ENCODE measurements around the gene SCAPER. TPM values are rescaled to one million over a fixed set of nuclear protein-coding genes. Genes with fewer than 3 reads are reported as not detected.
"Not testable (repeated sequence)": the region's sequence is repeated elsewhere in the genome, so short reads cannot be mapped to it uniquely, and the experiment has no call there.

Gene SCAPER
- total RNA-seq, 1 donor from 2014 or later: 58.0 TPM

DNA sequence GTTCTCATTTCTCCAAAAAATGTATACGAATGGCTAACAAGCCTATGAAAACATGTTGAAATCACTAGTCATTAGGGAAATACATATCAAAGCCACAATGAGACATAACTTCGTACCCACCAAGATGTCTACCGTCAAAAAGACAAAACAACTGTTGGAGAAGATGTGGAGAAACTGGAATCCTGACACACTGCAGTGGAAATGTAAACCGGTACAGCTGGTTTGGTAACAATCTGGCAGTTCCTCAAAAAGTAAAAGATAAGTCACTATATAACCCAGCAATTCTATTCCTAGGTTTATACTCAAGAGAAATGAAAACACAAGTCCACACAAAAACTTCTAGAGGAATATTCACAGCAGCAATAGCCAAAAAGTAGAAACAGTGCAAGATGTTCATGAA lies 7.0 kb downstream of the SCAPER start:
- Mint-ChIP-seq H3K27ac (ENCODE audit: unreplicated experiment) (no peak overlapping the region), H3K4me3 (ENCODE audit: unreplicated experiment) (no peak overlapping the region), H3K9me3 (ENCODE audit: unreplicated experiment) (no peaks in the 10 kb centered on the region), H3K27me3 (ENCODE audit: unreplicated experiment) (no peaks in the 10 kb centered on the region), H3K36me3 (ENCODE audit: unreplicated experiment) (peaks cover 28% of the 10 kb centered on the region), H3K4me1 (ENCODE audit: low read depth, unreplicated experiment) (peaks cover 7% of the 10 kb centered on the region)
- TF ChIP-seq, protein P1, sequence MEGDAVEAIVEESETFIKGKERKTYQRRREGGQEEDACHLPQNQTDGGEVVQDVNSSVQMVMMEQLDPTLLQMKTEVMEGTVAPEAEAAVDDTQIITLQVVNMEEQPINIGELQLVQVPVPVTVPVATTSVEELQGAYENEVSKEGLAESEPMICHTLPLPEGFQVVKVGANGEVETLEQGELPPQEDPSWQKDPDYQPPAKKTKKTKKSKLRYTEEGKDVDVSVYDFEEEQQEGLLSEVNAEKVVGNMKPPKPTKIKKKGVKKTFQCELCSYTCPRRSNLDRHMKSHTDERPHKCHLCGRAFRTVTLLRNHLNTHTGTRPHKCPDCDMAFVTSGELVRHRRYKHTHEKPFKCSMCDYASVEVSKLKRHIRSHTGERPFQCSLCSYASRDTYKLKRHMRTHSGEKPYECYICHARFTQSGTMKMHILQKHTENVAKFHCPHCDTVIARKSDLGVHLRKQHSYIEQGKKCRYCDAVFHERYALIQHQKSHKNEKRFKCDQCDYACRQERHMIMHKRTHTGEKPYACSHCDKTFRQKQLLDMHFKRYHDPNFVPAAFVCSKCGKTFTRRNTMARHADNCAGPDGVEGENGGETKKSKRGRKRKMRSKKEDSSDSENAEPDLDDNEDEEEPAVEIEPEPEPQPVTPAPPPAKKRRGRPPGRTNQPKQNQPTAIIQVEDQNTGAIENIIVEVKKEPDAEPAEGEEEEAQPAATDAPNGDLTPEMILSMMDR (IDR thresholded peaks at IDR 0.05; ENCODE audit: partially characterized antibody, unreplicated experiment): no peak
- no peak for DNase-seq

DNA sequence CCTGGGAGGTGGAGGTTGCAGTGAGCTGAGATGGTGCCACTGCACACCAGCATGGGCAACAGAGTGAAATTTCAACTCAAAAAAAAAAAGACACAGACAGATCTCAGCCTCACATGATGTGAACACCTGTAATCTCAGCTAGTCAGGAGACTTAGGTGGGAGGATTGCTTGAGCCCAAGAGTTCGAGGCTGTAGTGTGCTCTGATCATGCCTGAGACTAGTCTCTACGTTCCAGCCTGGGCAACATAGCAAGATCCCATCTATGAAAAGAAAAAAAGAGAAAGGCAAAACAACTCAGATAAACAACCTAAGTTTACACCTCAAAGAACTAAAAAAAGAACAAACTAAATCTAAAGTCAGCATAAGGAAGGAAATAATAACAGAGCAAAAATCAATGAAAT lies 11.0 kb downstream of the SCAPER start:
- H3K36me3 Mint-ChIP-seq (ENCODE audit: unreplicated experiment): peaks cover 41% of the 10 kb centered on the region
- peaks cover 6% of the 10 kb centered on the region for H3K9me3 Mint-ChIP-seq (ENCODE audit: unreplicated experiment)

DNA sequence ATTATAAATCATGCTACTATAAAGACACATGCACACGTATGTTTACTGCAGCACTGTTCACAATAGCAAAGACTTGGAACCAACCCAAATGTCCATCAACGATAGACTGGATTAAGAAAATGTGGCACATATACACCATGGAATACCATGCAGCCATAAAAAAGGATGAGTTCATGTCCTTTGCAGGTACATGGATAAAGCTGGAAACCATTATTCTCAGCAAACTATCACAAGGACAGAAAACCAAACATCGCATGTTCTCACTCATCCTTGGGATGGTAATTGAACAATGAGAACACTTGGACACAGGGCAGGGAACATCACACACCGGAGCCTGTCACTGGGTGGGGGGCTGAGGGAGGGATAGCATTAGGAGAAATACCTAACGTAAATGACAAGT lies 12.3 kb downstream of the SCAPER start:
- not testable (repeated sequence) for H3K4me1 Mint-ChIP-seq (ENCODE audit: low read depth, unreplicated experiment); H3K27me3 Mint-ChIP-seq (ENCODE audit: unreplicated experiment); DNase-seq; H3K27ac Mint-ChIP-seq (ENCODE audit: unreplicated experiment); H3K4me3 Mint-ChIP-seq (ENCODE audit: unreplicated experiment); H3K9me3 Mint-ChIP-seq (ENCODE audit: unreplicated experiment)
- H3K36me3 Mint-ChIP-seq (ENCODE audit: unreplicated experiment): peaks cover 29% of the 10 kb centered on the region

More for the DNA sequence above, 11.0 kb downstream of the SCAPER start:
- DNase-seq: no peak
- TF ChIP-seq, protein P1 (IDR thresholded peaks at IDR 0.05; ENCODE audit: partially characterized antibody, unreplicated experiment): no peak
- H3K27me3 Mint-ChIP-seq (ENCODE audit: unreplicated experiment): no peaks in the 10 kb centered on the region
- no peak overlapping the region for H3K4me3 Mint-ChIP-seq (ENCODE audit: unreplicated experiment)
- no peak overlapping the region for H3K27ac Mint-ChIP-seq (ENCODE audit: unreplicated experiment)
- no peaks in the 10 kb centered on the region for H3K4me1 Mint-ChIP-seq (ENCODE audit: low read depth, unreplicated experiment)

DNA sequence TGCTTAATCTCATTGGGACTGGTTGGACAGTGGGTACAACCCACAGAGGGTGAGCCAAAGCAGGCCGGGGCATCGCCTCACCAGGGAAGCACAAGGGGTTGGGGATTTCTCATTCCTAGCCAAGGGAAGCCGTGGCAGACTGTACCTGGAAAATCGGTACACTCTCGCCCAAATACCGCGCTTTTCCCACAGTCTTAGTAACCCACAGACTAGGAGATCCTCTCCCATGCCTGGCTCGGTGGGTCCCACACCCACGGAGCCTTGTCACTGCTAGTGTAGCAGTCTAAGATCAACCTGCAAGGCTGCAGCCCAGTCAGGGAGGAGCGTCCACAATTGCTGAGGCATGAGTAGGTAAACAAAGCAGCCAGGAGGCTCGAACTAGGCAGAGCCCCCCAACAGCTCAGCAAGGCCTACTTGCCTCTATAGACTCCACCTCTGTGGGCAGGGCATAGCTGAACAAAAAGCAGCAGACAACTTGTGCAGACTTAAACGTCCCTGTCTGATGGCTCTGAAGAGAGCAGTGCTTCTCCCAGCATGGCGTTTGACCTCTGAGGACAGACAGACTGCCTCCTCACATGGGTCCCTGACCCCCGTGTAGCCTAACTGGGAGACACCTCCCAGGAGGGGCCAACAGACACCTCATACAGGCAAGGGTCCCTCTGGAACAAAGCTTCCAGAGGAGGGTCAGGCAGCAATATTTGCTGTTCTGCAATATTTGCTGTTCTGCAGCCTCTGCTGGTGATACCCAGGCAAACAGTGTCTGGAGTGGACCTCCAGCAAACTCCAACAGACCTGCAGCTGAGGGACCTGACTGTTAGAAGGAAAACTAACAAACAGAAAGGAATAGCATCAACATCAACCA lies 17.6 kb downstream of the SCAPER start:
- DNase-seq; H3K4me3 Mint-ChIP-seq (ENCODE audit: unreplicated experiment); H3K4me1 Mint-ChIP-seq (ENCODE audit: low read depth, unreplicated experiment); H3K27ac Mint-ChIP-seq (ENCODE audit: unreplicated experiment); H3K27me3 Mint-ChIP-seq (ENCODE audit: unreplicated experiment); H3K9me3 Mint-ChIP-seq (ENCODE audit: unreplicated experiment): not testable (repeated sequence)
- peaks cover 21% of the 10 kb centered on the region for H3K36me3 Mint-ChIP-seq (ENCODE audit: unreplicated experiment)

DNA sequence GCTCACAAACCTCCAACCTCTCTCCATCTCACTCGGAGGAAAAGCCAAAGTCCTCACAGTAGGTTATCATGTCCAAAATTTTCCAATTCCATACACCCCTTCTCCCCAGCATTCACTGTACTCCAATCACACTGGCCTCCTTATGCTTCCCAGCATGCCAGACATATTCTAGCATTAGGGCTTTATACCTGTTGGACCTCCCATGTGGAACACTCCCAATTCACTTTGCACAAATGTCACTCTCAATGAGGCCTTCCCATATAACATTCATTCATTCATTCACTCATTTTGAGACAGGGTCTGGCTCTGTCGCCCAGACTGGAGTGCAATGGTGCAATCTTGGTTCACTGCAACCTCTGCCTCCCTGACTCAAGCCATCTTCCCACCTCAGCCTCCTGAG lies 19.9 kb downstream of the SCAPER start:
- Mint-ChIP-seq H3K4me3 (ENCODE audit: unreplicated experiment) (no peak overlapping the region), H3K27ac (ENCODE audit: unreplicated experiment) (no peak overlapping the region), H3K36me3 (ENCODE audit: unreplicated experiment) (peaks cover 9% of the 10 kb centered on the region), H3K9me3 (ENCODE audit: unreplicated experiment) (no peaks in the 10 kb centered on the region), H3K27me3 (ENCODE audit: unreplicated experiment) (no peaks in the 10 kb centered on the region), H3K4me1 (ENCODE audit: low read depth, unreplicated experiment) (no peaks in the 10 kb centered on the region)
- TF ChIP-seq, protein P1 (IDR thresholded peaks at IDR 0.05; ENCODE audit: partially characterized antibody, unreplicated experiment): no peak
- no peak for DNase-seq

DNA sequence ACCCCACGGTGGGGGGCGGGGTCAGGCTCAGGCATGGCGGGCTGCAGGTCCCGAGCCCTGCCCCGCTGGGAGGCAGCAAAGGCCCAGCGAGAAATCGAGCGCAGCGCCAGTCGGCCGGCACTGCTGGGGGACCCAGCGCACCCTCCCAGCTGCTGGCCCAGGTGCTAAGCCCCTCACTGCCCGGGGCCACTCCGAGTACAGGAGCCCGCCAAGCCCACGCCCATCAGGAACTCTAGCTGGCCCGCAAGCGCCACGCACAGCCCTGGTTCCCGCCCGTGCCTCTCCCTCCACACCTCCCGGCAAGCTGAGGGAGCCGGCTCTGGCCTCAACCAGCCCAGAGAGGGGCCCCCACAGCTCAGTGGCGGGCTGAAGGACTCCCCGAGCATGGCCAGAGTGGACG lies 29.2 kb downstream of the SCAPER start:
- no peak for DNase-seq
- Mint-ChIP-seq H3K27ac (ENCODE audit: unreplicated experiment) (no peak overlapping the region), H3K27me3 (ENCODE audit: unreplicated experiment) (no peaks in the 10 kb centered on the region), H3K4me1 (ENCODE audit: low read depth, unreplicated experiment) (no peaks in the 10 kb centered on the region), H3K36me3 (ENCODE audit: unreplicated experiment) (no peaks in the 10 kb centered on the region), H3K4me3 (ENCODE audit: unreplicated experiment) (no peak overlapping the region), H3K9me3 (ENCODE audit: unreplicated experiment) (no peaks in the 10 kb centered on the region)
- TF ChIP-seq, protein P1 (IDR thresholded peaks at IDR 0.05; ENCODE audit: partially characterized antibody, unreplicated experiment): no peak

DNA sequence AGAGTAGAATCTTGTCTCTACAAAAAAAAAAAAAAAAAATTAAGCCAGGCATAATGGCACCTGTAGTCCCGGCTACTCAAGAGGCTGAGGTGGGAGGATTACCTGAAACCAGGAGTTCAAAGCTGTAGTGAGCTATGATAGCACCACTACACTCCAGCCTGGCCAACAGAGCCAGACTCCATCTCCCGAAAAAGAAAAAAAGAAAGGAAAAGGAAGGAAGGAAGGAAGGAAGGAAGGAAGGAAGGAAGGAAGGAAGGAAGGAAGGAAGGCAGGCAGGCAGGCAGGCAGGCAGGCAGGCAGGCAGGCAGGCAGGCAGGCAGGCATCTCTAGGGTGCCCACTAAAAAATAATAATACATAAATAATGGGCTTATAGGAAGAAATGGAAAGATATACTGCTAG lies 32.1 kb downstream of the SCAPER start:
- not testable (repeated sequence) for H3K4me3 Mint-ChIP-seq (ENCODE audit: unreplicated experiment); H3K4me1 Mint-ChIP-seq (ENCODE audit: low read depth, unreplicated experiment); H3K9me3 Mint-ChIP-seq (ENCODE audit: unreplicated experiment); H3K36me3 Mint-ChIP-seq (ENCODE audit: unreplicated experiment); H3K27me3 Mint-ChIP-seq (ENCODE audit: unreplicated experiment); DNase-seq; H3K27ac Mint-ChIP-seq (ENCODE audit: unreplicated experiment)
